ENCODE results near the gene PEG3. TPM values are rescaled to one million over a fixed set of nuclear protein-coding genes. Genes with fewer than 3 reads are reported as not detected.

PEG3 gene
- total and polyA plus RNA-seq, 2 of the 13 experiments (the other 11 are each of a cell fraction or from before 2014, with no cell fraction given): 217 to 394 TPM

GRCh38 chr19:56840451-56841192 is at the start of gene PEG3, which contains the start of gene ZIM2 (continued):
- TF ChIP-seq MEIS2 (CRISPR knock-in tag; IDR thresholded peaks at IDR 0.05) (peak; percentile 46; the same call in 1 of the 2 replicates), SRF (IDR thresholded peaks at IDR 0.05; ENCODE audit: low read depth, low read length) (no peak), IRF9 (CRISPR knock-in tag; IDR thresholded peaks at IDR 0.05; ENCODE audit: borderline replicate concordance) (no peak), HINFP (CRISPR knock-in tag; IDR thresholded peaks at IDR 0.05; ENCODE audit: low read depth) (no peak), IKZF1 (IDR thresholded peaks at IDR 0.05) (no peak), SOX13 (IDR thresholded peaks at IDR 0.05) (no peak), SOX13 (CRISPR knock-in tag; conservative IDR thresholded peaks at IDR 0.05 in 1 of 2, IDR thresholded peaks at IDR 0.05 in 1 of 2) (no peak), DNMT1 (CRISPR knock-in tag; IDR thresholded peaks at IDR 0.05) (no peak), ZBTB3 (CRISPR knock-in tag; IDR thresholded peaks at IDR 0.05; ENCODE audit: borderline replicate concordance, low read depth) (no peak), HHEX (CRISPR knock-in tag; IDR thresholded peaks at IDR 0.05) (no peak), TFDP2 (CRISPR knock-in tag; IDR thresholded peaks at IDR 0.05) (peak; percentile 76), RORA (CRISPR knock-in tag; IDR thresholded peaks at IDR 0.05) (no peak), ELF4 (CRISPR knock-in tag; IDR thresholded peaks at IDR 0.05; ENCODE audit: borderline replicate concordance) (no peak), ZNF275 (CRISPR knock-in tag; IDR thresholded peaks at IDR 0.05; ENCODE audit: borderline replicate concordance) (no peak), MIXL1 (CRISPR knock-in tag; IDR thresholded peaks at IDR 0.05) (no peak; the same call in none of the 2 replicates), MTERF4 (CRISPR knock-in tag; IDR thresholded peaks at IDR 0.05) (0 out of 2 replicates have a peak, but pooled peaks have one; percentile 74), ZNF567 (CRISPR knock-in tag; IDR thresholded peaks at IDR 0.05; ENCODE audit: borderline replicate concordance) (no peak), EZH2 (conservative IDR thresholded peaks at IDR 0.05; ENCODE audit: low read depth, low read length) (no peak), MLX (CRISPR knock-in tag; IDR thresholded peaks at IDR 0.05) (no peak)

All from HepG2 (cell line).